HG02885 (cell line): ENCODE measurements around the gene PRDM16.

Experiments
- ATAC-seq: cut with Tn5 transposase; IDR thresholded peaks from one replicate; pipeline ENCODE4 v1.9.1; 2021; ENCODE audit warnings: mild to moderate bottlenecking; ENCODE audit not compliant: unreplicated experiment, poor library complexity

PRDM16 gene

GRCh38 chr1:3439346-3440299, 370.6 kb downstream of the PRDM16 start:
- ATAC-seq = no peak

- ATAC-seq = no peak
These were observed 371.3 kb downstream of the PRDM16 start for GRCh38 chr1:3440300-3440681.

- ATAC-seq = no peak
These were observed 371.9 kb downstream of the PRDM16 start for GRCh38 chr1:3440711-3441409.

GRCh38 chr1:3441410-3441847, 372.4 kb downstream of the PRDM16 start:
- no peak for ATAC-seq

DNA sequence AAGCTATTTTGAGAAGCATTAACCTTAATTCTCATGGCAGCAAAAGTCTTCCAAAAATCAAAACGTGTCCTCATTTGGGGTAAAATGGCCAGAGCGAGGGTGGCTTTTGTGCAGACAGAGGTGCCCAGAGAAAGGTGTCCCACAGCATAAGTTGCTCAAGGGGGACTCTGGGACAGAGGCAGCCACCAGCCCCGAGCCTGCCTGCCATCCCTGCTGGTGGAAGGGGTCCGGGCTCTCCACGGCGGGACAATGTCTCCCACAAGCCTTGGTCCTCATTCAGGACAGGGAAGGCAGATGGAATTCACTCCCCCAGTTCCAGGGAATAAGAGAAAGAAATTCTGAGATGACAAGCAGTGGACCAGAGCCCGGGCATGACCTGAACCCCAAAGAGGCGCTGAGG, 372.9 kb downstream of the PRDM16 start:
- no peak for ATAC-seq

- no peak for ATAC-seq
These were observed 373.3 kb downstream of the PRDM16 start for GRCh38 chr1:3442331-3442730.

DNA sequence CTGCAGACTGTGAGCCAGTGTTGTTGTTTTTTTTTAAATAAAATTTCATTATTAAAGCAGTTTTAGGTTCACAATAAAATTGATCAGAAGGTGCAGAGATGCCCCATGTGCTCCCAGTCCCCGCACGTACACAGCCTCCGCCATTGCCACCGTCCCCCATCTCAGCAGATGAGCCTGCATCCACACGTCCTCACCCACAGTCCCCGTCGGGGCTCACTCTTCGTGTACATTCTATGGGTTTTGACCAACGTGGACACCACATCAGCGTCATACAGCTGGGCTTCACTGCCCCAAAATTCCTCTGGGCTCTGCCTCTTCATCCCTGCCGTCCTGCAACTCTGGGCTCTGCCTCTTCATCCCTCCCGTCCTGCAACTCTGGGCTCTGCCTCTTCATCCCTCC, 373.9 kb downstream of the PRDM16 start:
- no peak for ATAC-seq

- ATAC-seq = no peak
These were observed 374.8 kb downstream of the PRDM16 start for GRCh38 chr1:3443807-3444206.

DNA sequence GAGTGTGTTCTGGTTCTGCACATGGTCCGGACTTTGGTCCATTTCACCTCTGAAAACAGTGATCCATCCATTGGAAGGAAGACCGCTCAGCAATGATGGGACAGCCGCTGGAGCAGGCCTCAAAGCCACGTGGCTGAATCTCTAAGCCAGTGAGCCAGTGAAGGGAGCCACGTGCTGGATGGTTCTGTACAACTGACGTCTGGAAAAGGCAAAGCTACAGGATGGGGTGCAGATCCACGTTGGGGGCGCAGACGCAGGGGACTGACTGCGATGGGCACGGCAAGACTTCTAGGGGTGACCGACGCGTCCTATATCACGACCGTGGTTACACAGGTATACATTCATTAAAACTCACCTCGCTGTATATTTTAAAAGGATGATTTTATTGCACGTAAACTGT, 375.3 kb downstream of the PRDM16 start:
- ATAC-seq = no peak

DNA sequence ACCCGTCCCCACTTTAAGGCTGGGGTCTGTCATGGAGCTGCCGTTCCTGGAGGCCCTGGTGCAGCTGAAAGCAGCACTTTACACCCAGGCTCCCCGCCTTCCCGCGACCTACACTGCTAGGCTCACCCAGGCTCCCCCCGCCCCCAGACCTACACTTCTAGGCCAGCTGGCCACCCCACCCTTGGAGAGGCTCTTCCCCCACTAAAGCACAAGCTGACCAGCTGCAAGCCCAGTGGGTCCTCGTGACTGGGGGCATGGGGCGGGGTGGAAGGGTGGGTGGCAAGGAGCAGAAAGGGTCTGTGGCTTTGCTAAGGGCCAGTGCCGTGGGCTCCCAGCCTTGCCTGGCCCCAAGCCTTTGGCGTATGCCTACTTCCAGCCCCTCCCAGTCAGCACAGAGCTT, 375.7 kb downstream of the PRDM16 start:
- ATAC-seq = no peak

DNA sequence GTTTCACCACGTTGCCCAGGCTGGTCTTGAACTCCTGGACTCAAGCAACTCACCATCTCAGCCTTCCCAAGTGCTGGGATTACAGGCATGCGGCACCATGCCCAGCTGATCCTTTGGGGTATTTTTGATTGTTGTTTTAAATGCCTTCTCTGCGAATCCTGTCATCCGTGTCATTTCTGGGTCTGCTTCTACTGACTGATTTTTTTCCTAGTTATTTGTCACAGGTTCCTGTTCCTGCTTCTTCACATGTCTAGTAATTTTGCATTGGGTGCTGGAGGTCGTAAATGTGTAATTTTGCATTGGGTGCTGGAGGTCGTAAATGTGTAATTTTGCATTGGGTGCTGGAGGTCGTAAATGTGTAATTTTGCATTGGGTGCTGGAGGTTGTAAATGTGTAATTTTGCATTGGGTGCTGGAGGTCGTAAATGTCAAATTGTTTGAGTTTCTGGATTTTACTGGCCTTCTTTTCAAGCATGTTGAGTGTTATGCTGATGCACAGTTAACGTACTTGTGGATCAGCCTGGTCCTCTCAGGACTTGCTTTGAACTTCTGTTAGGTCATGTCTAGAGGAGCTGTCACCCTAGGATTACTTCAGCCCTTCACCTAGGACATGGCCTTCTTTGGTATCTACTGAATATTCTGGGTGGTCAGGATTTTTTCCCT, 381.3 kb downstream of the PRDM16 start:
- ATAC-seq = no peak

DNA sequence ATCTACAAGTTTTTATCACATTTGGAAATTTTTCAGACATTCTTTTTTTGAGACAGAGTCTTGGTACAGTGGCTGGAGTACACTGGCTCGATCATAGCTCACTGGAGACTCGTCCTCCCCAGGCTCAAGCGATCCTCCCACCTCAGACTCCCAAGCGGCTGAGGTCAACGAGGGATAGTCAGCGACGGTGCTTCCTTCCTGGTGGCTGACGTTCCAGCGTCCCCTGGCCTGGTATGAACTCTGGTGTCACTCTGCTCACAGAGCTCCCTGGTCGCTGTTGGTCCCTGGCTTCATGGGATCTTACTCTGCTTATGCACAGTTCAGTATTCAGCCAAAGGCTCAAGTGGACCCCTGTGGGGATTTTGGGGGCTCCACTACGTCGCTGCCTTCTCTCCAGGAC, 382.0 kb downstream of the PRDM16 start:
- no peak for ATAC-seq

- no peak for ATAC-seq
These were observed 383.2 kb downstream of the PRDM16 start for GRCh38 chr1:3451994-3452865.

GRCh38 chr1:3452866-3453175, 383.8 kb downstream of the PRDM16 start:
- no peak for ATAC-seq

- no peak for ATAC-seq
These were observed 384.3 kb downstream of the PRDM16 start for GRCh38 chr1:3453203-3453761.

GRCh38 chr1:3453891-3454810, 385.1 kb downstream of the PRDM16 start, which contains the start of gene ARHGEF16:
Gene ARHGEF16 (plus strand): TSS chr1:3454665. CDS start chr1:3463085, 8,420 bp downstream.
- no peak for ATAC-seq

GRCh38 chr1:3454811-3455618, 386.0 kb downstream of the PRDM16 start:
- no peak for ATAC-seq
